Measurements from ENCODE around the gene OR2K2. TPM values are rescaled to one million over a fixed set of nuclear protein-coding genes. Genes with fewer than 3 reads are reported as not detected.

OR2K2 gene
- polyA plus RNA-seq, 3 donors, result not detected

- no peaks in the 10 kb centered on the region for H4K20me1 ChIP-seq (ENCODE audit: insufficient read depth, low read length)
- Mint-ChIP-seq H3K4me3 (no peak overlapping the region), H3K27me3 (ENCODE audit: low read depth in 3 of 3) (peaks cover 0 to 4% (median 2%) of the 10 kb centered on the region in 3 donors), H3K27ac (no peak overlapping the region), H3K36me3 (no peaks in the 10 kb centered on the region), H3K4me1 (peaks cover 11% of the 10 kb centered on the region), H3K9me3 (peaks cover 0 to 6% (median 0%) of the 10 kb centered on the region in 7 donors)
- H3K4me3 ChIP-seq (replicated peaks in 1 of 3; ENCODE audit: low read depth in 2 of 3, low read length in 3 of 3), result no peak overlapping the region
- no peak overlapping the region for H3K27ac ChIP-seq (ENCODE audit: low read depth in 1 of 2, low read length in 2 of 2)
- peaks cover 0 to 5% of the 10 kb centered on the region in 2 donors for H3K27me3 ChIP-seq (ENCODE audit: control insufficient read depth in 2 of 2, insufficient read depth in 2 of 2, low read length in 2 of 2)
- H3K4me2 ChIP-seq (replicated peaks; ENCODE audit: extremely low read depth, low read length, poor library complexity, severe bottlenecking), result no peak overlapping the region
- no peak for TF ChIP-seq CTCF (IDR thresholded peaks at IDR 0.05)
- H3K9me3 ChIP-seq (replicated peaks in 1 of 2; ENCODE audit: control insufficient read depth in 1 of 2, insufficient read depth in 1 of 2, low read length in 2 of 2), result no peaks in the 10 kb centered on the region
- no peaks in the 10 kb centered on the region for H3K36me3 ChIP-seq (replicated peaks in 1 of 2; ENCODE audit: control insufficient read depth in 1 of 2, insufficient read depth in 2 of 2, low read length in 2 of 2)
- no CpG with 5 or more reads among the region's 6 CpGs for WGBS (ENCODE audit: insufficient coverage)
- H3K9ac ChIP-seq (ENCODE audit: insufficient read depth, low read length, poor library complexity, severe bottlenecking), result no peak overlapping the region
- H3K4me1 ChIP-seq (ENCODE audit: control insufficient read depth in 1 of 2, insufficient read depth in 2 of 2, low read length in 2 of 2), result peaks cover 0 to 6% of the 10 kb centered on the region in 2 donors
- H3K79me2 ChIP-seq (ENCODE audit: insufficient read depth, low read length), result no peaks in the 10 kb centered on the region
- no peak overlapping the region for H2AFZ ChIP-seq (ENCODE audit: insufficient read depth, low read depth, low read length, poor library complexity, severe bottlenecking)
- no peak for DNase-seq
- intact Hi-C loops (cut with micrococcal nuclease), result loop anchor here (5.0 kb wide), 1 partner anchor 261 kb away; the partner anchor contains the start of gene LPAR1 (in 2 of the 2)
Observed at GRCh38 chr9:111298111-111298510, 31.9 kb downstream of the OR2K2 start.

- H3K79me2 ChIP-seq (ENCODE audit: insufficient read depth, low read length), result no peaks in the 10 kb centered on the region
- Mint-ChIP-seq H3K36me3 (no peaks in the 10 kb centered on the region), H3K4me3 (no peak overlapping the region), H3K27me3 (ENCODE audit: low read depth in 3 of 3) (peaks cover 0 to 5% (median 2%) of the 10 kb centered on the region in 3 donors), H3K9me3 (peaks cover 0 to 6% (median 0%) of the 10 kb centered on the region in 7 donors), H3K4me1 (peaks cover 11% of the 10 kb centered on the region), H3K27ac (no peak overlapping the region)
- H3K4me3 ChIP-seq (replicated peaks in 1 of 3; ENCODE audit: low read depth in 2 of 3, low read length in 3 of 3), result no peak overlapping the region
- WGBS (ENCODE audit: insufficient coverage), result 57% methylated on average over 1 of the region's 2 CpGs
- TF ChIP-seq CTCF (IDR thresholded peaks at IDR 0.05), result no peak
- peaks cover 0 to 5% of the 10 kb centered on the region in 2 donors for H3K27me3 ChIP-seq (ENCODE audit: control insufficient read depth in 2 of 2, insufficient read depth in 2 of 2, low read length in 2 of 2)
- H2AFZ ChIP-seq (ENCODE audit: insufficient read depth, low read depth, low read length, poor library complexity, severe bottlenecking), result no peak overlapping the region
- no peaks in the 10 kb centered on the region for H4K20me1 ChIP-seq (ENCODE audit: insufficient read depth, low read length)
- no peak overlapping the region for H3K4me2 ChIP-seq (replicated peaks; ENCODE audit: extremely low read depth, low read length, poor library complexity, severe bottlenecking)
- intact Hi-C loops (cut with micrococcal nuclease), result loop anchor here (5.0 kb wide), 1 partner anchor 260 kb away; the partner anchor contains the start of gene LPAR1 (in 2 of the 2)
- no peak for DNase-seq
- peaks cover 0 to 6% of the 10 kb centered on the region in 2 donors for H3K4me1 ChIP-seq (ENCODE audit: control insufficient read depth in 1 of 2, insufficient read depth in 2 of 2, low read length in 2 of 2)
- no peak overlapping the region for H3K27ac ChIP-seq (ENCODE audit: low read depth in 1 of 2, low read length in 2 of 2)
- H3K9me3 ChIP-seq (replicated peaks in 1 of 2; ENCODE audit: control insufficient read depth in 1 of 2, insufficient read depth in 1 of 2, low read length in 2 of 2), result no peaks in the 10 kb centered on the region
- H3K9ac ChIP-seq (ENCODE audit: insufficient read depth, low read length, poor library complexity, severe bottlenecking), result no peak overlapping the region
- no peaks in the 10 kb centered on the region for H3K36me3 ChIP-seq (replicated peaks in 1 of 2; ENCODE audit: control insufficient read depth in 1 of 2, insufficient read depth in 2 of 2, low read length in 2 of 2)
Observed at GRCh38 chr9:111297066-111297824, 32.8 kb downstream of the OR2K2 start.

Measured in CD14-positive monocyte (primary cell).